ENCODE results near the gene OR10J1.

The OR10J1 gene

GRCh38 chr1:159459551-159459950 lies 20.0 kb downstream of the OR10J1 start:
- no peak for DNase-seq
- TF ChIP-seq POLR2A (IDR thresholded peaks at IDR 0.05; ENCODE audit: low read length) (no peak), GATA1 (IDR thresholded peaks at IDR 0.05; ENCODE audit: low read depth, low read length) (no peak)

GRCh38 chr1:159465191-159465603 lies 25.7 kb downstream of the OR10J1 start:
- TF ChIP-seq GATA1 (IDR thresholded peaks at IDR 0.05; ENCODE audit: low read depth, low read length) (no peak), POLR2A (IDR thresholded peaks at IDR 0.05; ENCODE audit: low read length) (no peak)
- no peak for DNase-seq

GRCh38 chr1:159468321-159468720 lies 28.8 kb downstream of the OR10J1 start:
- TF ChIP-seq POLR2A (IDR thresholded peaks at IDR 0.05; ENCODE audit: low read length) = no peak
- no peak for TF ChIP-seq GATA1 (IDR thresholded peaks at IDR 0.05; ENCODE audit: low read depth, low read length)

GRCh38 chr1:159469921-159470533 lies 30.5 kb downstream of the OR10J1 start:
- TF ChIP-seq GATA1 (IDR thresholded peaks at IDR 0.05; ENCODE audit: low read depth, low read length) = no peak
- TF ChIP-seq POLR2A (IDR thresholded peaks at IDR 0.05; ENCODE audit: low read length) = no peak
- no peak for DNase-seq

More at GRCh38 chr1:159468321-159468720, 28.8 kb downstream of the OR10J1 start:
- no peak for DNase-seq

GRCh38 chr1:159473335-159473734 lies 33.8 kb downstream of the OR10J1 start:
- no peak for TF ChIP-seq POLR2A (IDR thresholded peaks at IDR 0.05; ENCODE audit: low read length)
- TF ChIP-seq GATA1 (IDR thresholded peaks at IDR 0.05; ENCODE audit: low read depth, low read length) = no peak
- DNase-seq = no peak

GRCh38 chr1:159474926-159475325 lies 35.4 kb downstream of the OR10J1 start:
- TF ChIP-seq GATA1 (IDR thresholded peaks at IDR 0.05; ENCODE audit: low read depth, low read length) = no peak
- no peak for TF ChIP-seq POLR2A (IDR thresholded peaks at IDR 0.05; ENCODE audit: low read length)
- no peak for DNase-seq

- no peak for TF ChIP-seq POLR2A (IDR thresholded peaks at IDR 0.05; ENCODE audit: low read length)
- TF ChIP-seq GATA1 (IDR thresholded peaks at IDR 0.05; ENCODE audit: low read depth, low read length) = no peak
Measured at GRCh38 chr1:159483501-159483900, 44.0 kb downstream of the OR10J1 start.

More at GRCh38 chr1:159483501-159483900, 44.0 kb downstream of the OR10J1 start:
- DNase-seq = no peak
